Heart left ventricle (tissue), 16 donors: Measurements from ENCODE around the gene APP. TPM values are rescaled to one million over a fixed set of nuclear protein-coding genes. Genes with fewer than 3 reads are reported as not detected.

Source experiments
- ATAC-seq, 4 donors: fragments of 200-7000 bp; cut with Tn5 transposase; one replicate each; pipeline ENCODE4 v1.9.1; 2020 to 2022; ENCODE audit warnings: moderate library complexity in 4 of 4, mild to moderate bottlenecking in 3 of 4, moderate number of reproducible peaks in 1 of 4
- DNase-seq, 5 donors: peaks; one replicate each; pipeline ENCODE4 v3.0.0-alpha.2; 2020
- H3K27ac ChIP-seq, 12 donors: fragments of 200-600 bp; sonication (generic) in 4 of 12; one replicate each; pipeline versions ENCODE4 v1.5.0 to v1.8.0; 2016 to 2022; ENCODE audit warnings: mild to moderate bottlenecking in 2 of 12
- H3K27me3 ChIP-seq, 9 donors: fragments of 200-600 bp; sonication (generic) in 2 of 9; one replicate each; pipeline versions ENCODE4 v1.5.1 to v1.8.0; 2016 to 2022; ENCODE audit warnings: mild to moderate bottlenecking in 3 of 9
- H3K36me3 ChIP-seq, 9 donors: fragments of 200-600 bp; sonication (generic) in 2 of 9; one replicate each; pipeline versions ENCODE4 v1.5.0 to v1.8.0; 2018 to 2022; ENCODE audit warnings: mild to moderate bottlenecking in 2 of 9
- H3K4me1 ChIP-seq, 12 donors: fragments of 200-600 bp; sonication (generic) in 4 of 12; one replicate each; pipeline versions ENCODE4 v1.5.0 to v1.8.0; 2016 to 2022; ENCODE audit warnings: mild to moderate bottlenecking in 3 of 12
- H3K4me3 ChIP-seq, 12 donors: fragments of 200-600 bp; sonication (generic) in 4 of 12; one replicate each; pipeline versions ENCODE4 v1.5.0 to v1.8.0; 2017 to 2022; ENCODE audit warnings: mild to moderate bottlenecking in 9 of 12, moderate library complexity in 4 of 12
- H3K9me3 ChIP-seq, 12 donors: fragments of 200-600 bp; sonication (generic) in 4 of 12; one replicate each; pipeline versions ENCODE4 v1.5.0 to v1.8.0; 2016 to 2022; ENCODE audit warnings: mild to moderate bottlenecking in 1 of 12
- POLR2A ChIP-seq, 2 donors: fragments of 450-650 bp; IDR thresholded peaks; one replicate each; pipeline ENCODE4 v1.6.1; 2017; ENCODE audit warnings: antibody characterized with exemption in 2 of 2, mild to moderate bottlenecking in 2 of 2, moderate library complexity in 2 of 2
- WGBS, 4 donors: extraction: QIAGEN DNeasy Blood & Tissue Kit in 2 of 4; methylation state at CpG; one replicate each; pipeline versions ENCODE4 v1.1.5 to v1.1.7; 2013 to 2018; 5-methylcytosine and 5-hydroxymethylcytosine counted together
- intact Hi-C, 10 donors: fragments of 100-400 bp; cut with DNase I; formaldehyde crosslinking; loops; one replicate each; pipeline versions ENCODE4 v1.11.1 to v1.14.2; 2022
- polyA plus RNA-seq, 2 donors: library from polyadenylated mRNA; stranded (reverse); fragments of 200-250 nt; gene quantifications; one replicate each; pipeline ENCODE4 v1.2.3, GENCODE V29; 2013
- total RNA-seq, 9 donors: library from RNA; depleted of rRNA in 2 of 9; stranded (reverse); fragments of >200 nt in 2 of 9; fragmentation: NEBNext Ultra II Directional in 3 of 9; extraction: Animal tissue kit (Norgen Biotek cat#: 25700) in 3 of 9; gene quantifications; one replicate each; pipeline versions ENCODE4 v1.1.0 to v1.2.4, GENCODE V29; 2016 to 2023
- TF ChIP-seq, protein P1 (sequence below), 12 donors: fragments of 200-600 bp; sonication (generic) in 4 of 12; IDR thresholded peaks; one replicate each; pipeline versions ENCODE4 v1.5.0 to v1.8.0; 2018 to 2022; ENCODE audit warnings: antibody characterized with exemption in 12 of 12, mild to moderate bottlenecking in 5 of 12
- donor health status: ischemic (EF 13 %, LVEDD 7.1; RV severe dilation, severe dysfunction).
- donor health status: healthy with polysubstance abuse.
- donor health status: DM: no; HTN: yes; CAD: no.
- donor health status: DM: no; HTN: no; CAD: no.
- donor health status: ischemic (EF 25% LVEDD 6.9; RV normal size, moderate dysfunction).
- donor health status: ischemic (EF 25% LVEDD 5.7; RV mildly dilated, moderate dysfunction).
- donor health status: healthy.
- donor health status: DM: yes; HTN: yes; CAD: no.
- donor health status: ischemic (EF 35%, LVEDD 5.7; RV mildly dilated, moderate dysfunction).
- donor health status: nonischemic (EF 11% LVEDD 7.7; RV severe dilation, severe dysfunction).
- donor health status: DM: yes; HTN: yes; CAD: no.
- donor health status: PGD.
- donor health status: ischemic (EF 29% LVEDD 5.4; RV normal size, mild dysfunction).
- donor health status: nonischemic (EF 23%, LVEDD 6.1; RV moderate dilation, normal function).

APP gene
- total and polyA plus RNA-seq, 11 donors, result 103 to 467 (median 373) TPM

GRCh38 chr21:26067836-26068594 lies 102.6 kb downstream of the APP start:
- intact Hi-C loops, result loop anchor here in 1 of 10 donors (5.0 to 10.0 kb wide), 2 partner anchors 44 to 97 kb away; no protein-coding TSS in a partner anchor
- TF ChIP-seq POLR2A (IDR thresholded peaks at IDR 0.05), result no peak
- TF ChIP-seq, protein P1, sequence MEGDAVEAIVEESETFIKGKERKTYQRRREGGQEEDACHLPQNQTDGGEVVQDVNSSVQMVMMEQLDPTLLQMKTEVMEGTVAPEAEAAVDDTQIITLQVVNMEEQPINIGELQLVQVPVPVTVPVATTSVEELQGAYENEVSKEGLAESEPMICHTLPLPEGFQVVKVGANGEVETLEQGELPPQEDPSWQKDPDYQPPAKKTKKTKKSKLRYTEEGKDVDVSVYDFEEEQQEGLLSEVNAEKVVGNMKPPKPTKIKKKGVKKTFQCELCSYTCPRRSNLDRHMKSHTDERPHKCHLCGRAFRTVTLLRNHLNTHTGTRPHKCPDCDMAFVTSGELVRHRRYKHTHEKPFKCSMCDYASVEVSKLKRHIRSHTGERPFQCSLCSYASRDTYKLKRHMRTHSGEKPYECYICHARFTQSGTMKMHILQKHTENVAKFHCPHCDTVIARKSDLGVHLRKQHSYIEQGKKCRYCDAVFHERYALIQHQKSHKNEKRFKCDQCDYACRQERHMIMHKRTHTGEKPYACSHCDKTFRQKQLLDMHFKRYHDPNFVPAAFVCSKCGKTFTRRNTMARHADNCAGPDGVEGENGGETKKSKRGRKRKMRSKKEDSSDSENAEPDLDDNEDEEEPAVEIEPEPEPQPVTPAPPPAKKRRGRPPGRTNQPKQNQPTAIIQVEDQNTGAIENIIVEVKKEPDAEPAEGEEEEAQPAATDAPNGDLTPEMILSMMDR (IDR thresholded peaks at IDR 0.05), result no peak
- Histone ChIP-seq H3K4me3 (no peak overlapping the region), H3K36me3 (no peaks in the 10 kb centered on the region), H3K4me1 (peaks cover 2 to 50% (median 24%) of the 10 kb centered on the region in 12 donors), H3K27ac (no peak overlapping the region), H3K9me3 (no peaks in the 10 kb centered on the region), H3K27me3 (no peaks in the 10 kb centered on the region)
- ATAC-seq (peak in 3 of 4 donors; percentile 34 to 57 (median 36)), DNase-seq (no peak)
- 56 to 60% (median 58%) methylated on average over 12 of the region's 12 CpGs for WGBS, 4 donors

DNA sequence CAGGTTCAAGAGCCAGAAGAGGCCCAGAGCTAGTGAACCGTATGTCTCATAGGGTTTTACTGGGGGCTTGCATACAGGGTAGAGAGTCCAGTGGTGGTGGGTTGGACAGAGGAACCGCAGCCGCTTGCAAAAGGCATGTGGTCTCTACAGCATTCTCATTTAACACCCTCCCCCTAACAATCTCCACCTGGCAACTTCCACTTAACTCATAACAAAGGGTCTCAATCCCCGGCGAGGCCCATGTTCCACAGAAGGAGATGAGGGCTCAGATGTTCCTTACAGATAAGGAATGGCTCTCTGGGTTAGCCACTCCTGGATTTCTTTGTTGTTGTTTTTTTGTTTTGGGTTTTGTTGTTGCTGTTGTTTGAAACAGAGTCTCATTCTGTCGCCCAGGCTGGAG lies 106.1 kb downstream of the APP start:
- H3K4me1 ChIP-seq, result peaks cover 0 to 41% (median 21%) of the 10 kb centered on the region in 12 donors
- WGBS, 4 donors, result 80 to 89% (median 88%) methylated on average over 6 of the region's 6 CpGs
- no peak overlapping the region for H3K27ac ChIP-seq
- TF ChIP-seq POLR2A (IDR thresholded peaks at IDR 0.05), result no peak
- TF ChIP-seq, protein P1 (IDR thresholded peaks at IDR 0.05), result no peak
- H3K9me3 ChIP-seq, result no peaks in the 10 kb centered on the region
- H3K36me3 ChIP-seq, result no peaks in the 10 kb centered on the region
- ATAC-seq (no peak), DNase-seq (no peak)
- H3K27me3 ChIP-seq, result no peaks in the 10 kb centered on the region
- H3K4me3 ChIP-seq, result no peak overlapping the region
- intact Hi-C loops, result loop anchor here in 2 of 10 donors (5.0 to 10.0 kb wide), 2 partner anchors 100 to 103 kb away; no protein-coding TSS in a partner anchor

GRCh38 chr21:26061437-26061836 lies 109.1 kb downstream of the APP start:
- Histone ChIP-seq H3K36me3 (no peaks in the 10 kb centered on the region), H3K9me3 (no peaks in the 10 kb centered on the region), H3K4me3 (no peak overlapping the region), H3K27me3 (no peaks in the 10 kb centered on the region), H3K4me1 (peaks cover 0 to 33% (median 12%) of the 10 kb centered on the region in 12 donors), H3K27ac (peak overlapping the region in 6 of 12 donors; percentile 4 to 61 (median 44))
- 50 to 66% (median 59%) methylated on average over 4 of the region's 4 CpGs for WGBS, 4 donors
- intact Hi-C loops, result loop anchor here in 2 of 10 donors (5.0 to 10.0 kb wide), 2 partner anchors 103 to 106 kb away; no protein-coding TSS in a partner anchor
- ATAC-seq (peak in 3 of 4 donors; percentile 59 to 82 (median 70)), DNase-seq (peak in 1 of 5 donors; percentile 20)
- TF ChIP-seq, protein P1 (IDR thresholded peaks at IDR 0.05), result no peak
- TF ChIP-seq POLR2A (IDR thresholded peaks at IDR 0.05), result no peak
